ENCODE measurements around the gene SLC45A3.

GRCh38 chr1:205675247-205675646 is 5.1 kb downstream of the SLC45A3 start:
- TF ChIP-seq, protein P1, sequence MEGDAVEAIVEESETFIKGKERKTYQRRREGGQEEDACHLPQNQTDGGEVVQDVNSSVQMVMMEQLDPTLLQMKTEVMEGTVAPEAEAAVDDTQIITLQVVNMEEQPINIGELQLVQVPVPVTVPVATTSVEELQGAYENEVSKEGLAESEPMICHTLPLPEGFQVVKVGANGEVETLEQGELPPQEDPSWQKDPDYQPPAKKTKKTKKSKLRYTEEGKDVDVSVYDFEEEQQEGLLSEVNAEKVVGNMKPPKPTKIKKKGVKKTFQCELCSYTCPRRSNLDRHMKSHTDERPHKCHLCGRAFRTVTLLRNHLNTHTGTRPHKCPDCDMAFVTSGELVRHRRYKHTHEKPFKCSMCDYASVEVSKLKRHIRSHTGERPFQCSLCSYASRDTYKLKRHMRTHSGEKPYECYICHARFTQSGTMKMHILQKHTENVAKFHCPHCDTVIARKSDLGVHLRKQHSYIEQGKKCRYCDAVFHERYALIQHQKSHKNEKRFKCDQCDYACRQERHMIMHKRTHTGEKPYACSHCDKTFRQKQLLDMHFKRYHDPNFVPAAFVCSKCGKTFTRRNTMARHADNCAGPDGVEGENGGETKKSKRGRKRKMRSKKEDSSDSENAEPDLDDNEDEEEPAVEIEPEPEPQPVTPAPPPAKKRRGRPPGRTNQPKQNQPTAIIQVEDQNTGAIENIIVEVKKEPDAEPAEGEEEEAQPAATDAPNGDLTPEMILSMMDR (IDR thresholded peaks at IDR 0.05) = no peak
- TF ChIP-seq POLR2A (IDR thresholded peaks at IDR 0.05) = no peak
